Measurements from ENCODE around the gene ABLIM3.

GRCh38 chr5:149160291-149160787, 19.0 kb downstream of the ABLIM3 start:
- TF ChIP-seq POLR2AphosphoS5 (IDR thresholded peaks at IDR 0.05; ENCODE audit: low read depth, low read length) = no peak
- TF ChIP-seq REST (IDR thresholded peaks at IDR 0.05; ENCODE audit: insufficient read depth in 1 of 2, low read depth in 2 of 2, low read length in 2 of 2) = no peak
- no peak for TF ChIP-seq TAF1 (IDR thresholded peaks at IDR 0.05; ENCODE audit: borderline replicate concordance, insufficient read depth, low read length)
- no peak for TF ChIP-seq SIN3A (IDR thresholded peaks at IDR 0.05; ENCODE audit: borderline replicate concordance, insufficient read depth, low read length)
